Activated CD8-positive, alpha-beta T cell treated with anti-CD3 and anti-CD28 coated beads for 36 hours (primary cell): Measurements from ENCODE around the gene LGALS3BP. TPM values are rescaled to one million over a fixed set of nuclear protein-coding genes. Genes with fewer than 3 reads are reported as not detected.

Source experiments
- ATAC-seq: fragments of 200-7000 bp; cut with Tn5 transposase; one replicate; pipeline ENCODE4 v1.10.0; 2021; ENCODE audit warnings: mild to moderate bottlenecking, moderate library complexity
- CTCF ChIA-PET: fragments of 350-600 bp; sonication (Branson Sonifier 250); formaldehyde crosslinking; loops from one replicate; lab custom pipeline; 2021; ENCODE audit warnings: antibody characterized with exemption; lab: Charles Lee
- POLR2A ChIA-PET: fragments of 350-600 bp; sonication (Branson Sonifier 250); formaldehyde crosslinking; loops from one replicate; lab custom pipeline; 2021; ENCODE audit warnings: antibody characterized with exemption; lab: Charles Lee
- DNase-seq: peaks from one replicate; pipeline ENCODE4 v3.0.0-alpha.2; 2020
- H3K27ac Mint-ChIP-seq: one replicate; pipeline ENCODE4 v1.8.0; 2021; ENCODE audit warnings: mild to moderate bottlenecking, mixed read lengths
- H3K27me3 Mint-ChIP-seq: one replicate; pipeline ENCODE4 v1.8.0; 2021; ENCODE audit warnings: mixed read lengths
- H3K36me3 Mint-ChIP-seq: one replicate; pipeline ENCODE4 v1.8.0; 2021; ENCODE audit warnings: low read depth, mixed read lengths
- H3K4me1 Mint-ChIP-seq: one replicate; pipeline ENCODE4 v1.8.0; 2021; ENCODE audit warnings: low read depth, mixed read lengths
- H3K4me3 Mint-ChIP-seq: one replicate; pipeline ENCODE4 v1.8.0; 2021; ENCODE audit warnings: mild to moderate bottlenecking, moderate library complexity, mixed read lengths
- H3K9me3 Mint-ChIP-seq: one replicate; pipeline ENCODE4 v1.8.0; 2021; ENCODE audit warnings: mixed read lengths
- intact Hi-C: fragments of 100-400 bp; cut with micrococcal nuclease; formaldehyde crosslinking; loops from one replicate; pipeline ENCODE4 v1.10.0; 2022
- total RNA-seq, 2 experiments: library from RNA; stranded (reverse); gene quantifications; one replicate each; pipeline ENCODE4 v1.2.3, GENCODE V29; 2021
- TF ChIP-seq, protein P1 (sequence below): fragments of 200-600 bp; IDR thresholded peaks from one replicate; pipeline ENCODE4 v1.8.0; 2022; ENCODE audit warnings: antibody characterized with exemption, mild to moderate bottlenecking

Gene LGALS3BP
- total RNA-seq, 2 experiments from 2014 or later = 41.4 to 50.8 TPM

DNA sequence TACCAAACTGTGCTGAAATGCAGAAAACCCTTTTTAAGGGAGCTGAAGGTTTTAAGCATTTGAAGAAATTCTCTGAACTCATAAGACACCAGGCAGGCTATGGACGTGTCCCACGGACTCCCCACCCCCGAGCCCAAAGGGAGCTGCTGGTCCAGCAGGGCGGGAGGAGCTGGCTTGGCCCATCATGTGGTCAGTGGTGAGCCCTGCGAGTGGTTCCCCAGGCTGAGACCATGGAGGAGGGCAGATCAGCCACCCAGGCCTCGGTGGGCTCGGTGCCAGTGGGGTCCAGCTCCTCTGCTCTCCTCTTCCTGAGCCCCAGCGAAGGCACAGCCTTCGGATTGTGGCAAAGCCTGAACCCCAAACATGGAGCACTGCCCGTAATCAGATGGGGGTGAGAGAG is 27.0 kb downstream of the LGALS3BP start:
- CTCF ChIA-PET = interaction anchor here (1.3 to 2.7 kb wide), 2 partner anchors 19 to 87 kb away, joined by 3 to 13 read pairs; no protein-coding TSS in a partner anchor
- Mint-ChIP-seq H3K27me3 (no peaks in the 10 kb centered on the region), H3K36me3 (peaks cover 2% of the 10 kb centered on the region), H3K4me3 (no peak overlapping the region), H3K27ac (no peak overlapping the region), H3K4me1 (no peaks in the 10 kb centered on the region), H3K9me3 (peaks cover 18% of the 10 kb centered on the region)
- no peak for ATAC-seq
- intact Hi-C loops = no loop called here
- no peak for DNase-seq
- TF ChIP-seq, protein P1, sequence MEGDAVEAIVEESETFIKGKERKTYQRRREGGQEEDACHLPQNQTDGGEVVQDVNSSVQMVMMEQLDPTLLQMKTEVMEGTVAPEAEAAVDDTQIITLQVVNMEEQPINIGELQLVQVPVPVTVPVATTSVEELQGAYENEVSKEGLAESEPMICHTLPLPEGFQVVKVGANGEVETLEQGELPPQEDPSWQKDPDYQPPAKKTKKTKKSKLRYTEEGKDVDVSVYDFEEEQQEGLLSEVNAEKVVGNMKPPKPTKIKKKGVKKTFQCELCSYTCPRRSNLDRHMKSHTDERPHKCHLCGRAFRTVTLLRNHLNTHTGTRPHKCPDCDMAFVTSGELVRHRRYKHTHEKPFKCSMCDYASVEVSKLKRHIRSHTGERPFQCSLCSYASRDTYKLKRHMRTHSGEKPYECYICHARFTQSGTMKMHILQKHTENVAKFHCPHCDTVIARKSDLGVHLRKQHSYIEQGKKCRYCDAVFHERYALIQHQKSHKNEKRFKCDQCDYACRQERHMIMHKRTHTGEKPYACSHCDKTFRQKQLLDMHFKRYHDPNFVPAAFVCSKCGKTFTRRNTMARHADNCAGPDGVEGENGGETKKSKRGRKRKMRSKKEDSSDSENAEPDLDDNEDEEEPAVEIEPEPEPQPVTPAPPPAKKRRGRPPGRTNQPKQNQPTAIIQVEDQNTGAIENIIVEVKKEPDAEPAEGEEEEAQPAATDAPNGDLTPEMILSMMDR = no peak
- POLR2A ChIA-PET = interaction anchor here (0.6 to 0.7 kb wide), 2 partner anchors 32 to 89 kb away, joined by 3 read pairs; no protein-coding TSS in a partner anchor

DNA sequence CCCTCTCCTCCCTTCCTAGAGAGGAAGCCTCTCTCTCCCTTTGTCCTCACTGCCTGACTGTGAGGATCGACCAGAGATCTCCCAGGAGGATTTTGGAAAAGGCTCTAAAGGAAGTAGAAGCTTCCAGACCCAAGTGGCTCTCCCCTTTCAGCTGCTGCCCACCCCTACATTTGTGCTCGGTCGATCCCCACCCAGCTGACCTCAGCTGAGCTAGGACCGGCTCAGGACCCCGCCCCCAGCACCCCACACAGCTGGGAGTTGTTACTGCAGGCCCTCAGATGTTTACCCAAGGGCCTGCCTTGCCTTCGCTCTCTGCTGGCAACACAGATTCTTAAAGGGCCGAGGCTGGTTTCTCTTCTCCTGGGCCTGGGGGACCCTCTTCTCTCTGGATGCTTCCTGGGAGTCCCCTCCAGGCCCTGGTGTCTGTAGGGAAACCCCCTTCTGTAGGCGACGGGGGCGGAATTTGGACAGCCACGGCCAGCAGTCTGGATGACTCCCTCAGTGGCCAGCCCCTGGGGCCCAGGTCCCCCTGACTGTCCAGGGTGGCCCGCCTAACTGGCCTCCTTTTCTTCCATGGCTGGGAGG is 27.7 kb downstream of the LGALS3BP start:
- Mint-ChIP-seq H3K36me3 (peaks cover 2% of the 10 kb centered on the region), H3K9me3 (peaks cover 18% of the 10 kb centered on the region), H3K4me1 (no peaks in the 10 kb centered on the region), H3K27ac (no peak overlapping the region), H3K4me3 (no peak overlapping the region), H3K27me3 (no peaks in the 10 kb centered on the region)
- DNase-seq (no peak), ATAC-seq (no peak)
- ChIA-PET CTCF (interaction anchor here (2.2 to 2.7 kb wide), 2 partner anchors 19 to 86 kb away, joined by 7 to 13 read pairs; no protein-coding TSS in a partner anchor), POLR2A (interaction anchor here (0.6 kb wide), 1 partner anchor 90 kb away, joined by 3 read pairs; no protein-coding TSS in a partner anchor)
- intact Hi-C loops = no loop called here
- TF ChIP-seq, protein P1 = no peak

DNA sequence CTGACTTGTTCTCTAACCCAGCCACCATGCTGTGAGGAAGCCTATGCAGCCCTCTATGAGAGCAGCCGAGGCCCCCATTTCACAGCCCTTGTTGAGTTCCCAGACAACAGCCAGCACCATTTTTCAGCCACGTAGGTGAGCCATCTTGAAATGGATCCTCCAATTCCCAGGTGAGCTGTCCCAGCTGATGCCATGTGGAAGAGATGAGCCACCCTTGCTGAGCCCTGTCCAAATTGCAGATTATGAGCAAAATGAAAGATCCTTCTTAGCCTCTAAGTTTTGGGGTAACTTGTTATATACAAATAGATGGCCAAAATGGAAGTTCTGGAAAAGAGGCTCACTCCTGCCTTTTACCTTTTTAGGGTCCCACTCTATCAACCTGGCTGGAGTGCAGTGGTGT is 28.9 kb downstream of the LGALS3BP start:
- H3K9me3 Mint-ChIP-seq = peaks cover 18% of the 10 kb centered on the region

DNA sequence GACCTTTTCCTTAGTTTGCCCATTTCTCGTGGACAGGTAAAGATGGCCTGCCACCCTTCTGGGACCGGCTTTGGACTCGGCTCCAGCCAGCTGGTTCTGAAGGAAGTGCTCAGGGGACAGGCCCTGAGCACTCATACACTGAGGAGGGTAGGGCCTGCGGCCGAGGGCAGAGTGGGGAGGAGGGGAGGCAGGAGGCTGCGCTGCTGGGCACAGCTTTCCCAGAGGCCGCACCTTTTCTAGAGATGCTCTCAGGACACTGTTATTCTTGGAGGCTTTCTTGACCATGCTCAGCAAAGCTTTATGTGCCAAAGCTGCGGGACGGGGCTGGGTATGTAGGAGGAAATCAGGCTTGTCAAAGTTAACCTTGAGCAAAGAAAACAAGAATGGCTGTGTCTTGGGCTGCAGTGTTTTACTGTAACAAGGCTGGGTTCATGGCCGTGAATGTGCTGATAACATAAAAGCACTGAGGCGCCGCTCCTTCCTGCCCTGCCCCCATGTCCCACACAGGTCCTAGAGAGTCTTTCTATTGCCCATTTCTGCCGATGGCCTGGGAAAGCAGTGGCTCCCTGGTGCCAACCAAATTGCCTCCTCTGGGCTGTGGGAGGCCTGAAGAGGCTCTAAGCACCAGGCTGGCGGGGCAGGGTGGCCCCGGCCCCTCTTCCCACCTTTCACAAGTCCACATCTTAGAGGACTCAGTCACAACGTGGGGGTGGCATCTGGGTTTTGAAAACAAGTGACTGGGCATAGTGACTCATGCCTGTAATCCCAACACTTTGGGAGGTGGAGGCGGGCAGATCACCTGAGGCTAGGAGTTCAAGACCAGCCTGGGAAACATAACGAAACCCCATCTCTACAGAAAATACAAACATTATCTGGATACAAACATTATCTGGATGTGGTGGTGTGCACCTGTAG is 32.2 kb downstream of the LGALS3BP start:
- Mint-ChIP-seq H3K36me3 (peaks cover 2% of the 10 kb centered on the region), H3K27me3 (no peaks in the 10 kb centered on the region), H3K9me3 (peaks cover 18% of the 10 kb centered on the region), H3K4me3 (no peak overlapping the region), H3K27ac (no peak overlapping the region), H3K4me1 (no peaks in the 10 kb centered on the region)
- intact Hi-C loops = no loop called here
- ATAC-seq (no peak), DNase-seq (no peak)
- POLR2A ChIA-PET = no interaction called here
- TF ChIP-seq, protein P1 = no peak
- CTCF ChIA-PET = interaction anchor here (1.9 kb wide), 1 partner anchor 82 kb away, joined by 4 read pairs; no protein-coding TSS in a partner anchor

More for the DNA sequence above, 28.9 kb downstream of the LGALS3BP start:
- Mint-ChIP-seq H3K4me3 (no peak overlapping the region), H3K36me3 (peaks cover 2% of the 10 kb centered on the region), H3K4me1 (no peaks in the 10 kb centered on the region), H3K27me3 (no peaks in the 10 kb centered on the region), H3K27ac (no peak overlapping the region)
- CTCF ChIA-PET = interaction anchor here (2.2 kb wide), 1 partner anchor 20 kb away, joined by 7 read pairs; no protein-coding TSS in a partner anchor
- intact Hi-C loops = no loop called here
- DNase-seq = no peak
- POLR2A ChIA-PET = interaction anchor here (1.4 kb wide), 1 partner anchor 10 kb away, joined by 5 read pairs; no protein-coding TSS in a partner anchor
- no peak for ATAC-seq
- TF ChIP-seq, protein P1 = no peak
